NCI-H2196 (cell line): ENCODE measurements around the gene CAPZA1.
"Not testable (repeated sequence)": the region's sequence is repeated elsewhere in the genome, so short reads cannot be mapped to it uniquely, and the experiment has no call there.

Experiments used
- DNase-seq: peaks from one replicate; lab custom pipeline; 2025; ENCODE audit not compliant: unreplicated experiment; lab: John Stamatoyannopoulos, UW

CAPZA1 gene

GRCh38 chr1:112619518-112620376, at the start of gene CAPZA1:
CAPZA1 (plus strand) TSS chr1:112619832; CDS start chr1:112619845, 13 bp downstream.
- peak; percentile 92 for DNase-seq

GRCh38 chr1:112575154-112575804, 44.4 kb upstream of the CAPZA1 start:
- DNase-seq: no peak

- DNase-seq: no peak
These were observed 43.4 kb upstream of the CAPZA1 start for GRCh38 chr1:112576240-112576639.

DNA sequence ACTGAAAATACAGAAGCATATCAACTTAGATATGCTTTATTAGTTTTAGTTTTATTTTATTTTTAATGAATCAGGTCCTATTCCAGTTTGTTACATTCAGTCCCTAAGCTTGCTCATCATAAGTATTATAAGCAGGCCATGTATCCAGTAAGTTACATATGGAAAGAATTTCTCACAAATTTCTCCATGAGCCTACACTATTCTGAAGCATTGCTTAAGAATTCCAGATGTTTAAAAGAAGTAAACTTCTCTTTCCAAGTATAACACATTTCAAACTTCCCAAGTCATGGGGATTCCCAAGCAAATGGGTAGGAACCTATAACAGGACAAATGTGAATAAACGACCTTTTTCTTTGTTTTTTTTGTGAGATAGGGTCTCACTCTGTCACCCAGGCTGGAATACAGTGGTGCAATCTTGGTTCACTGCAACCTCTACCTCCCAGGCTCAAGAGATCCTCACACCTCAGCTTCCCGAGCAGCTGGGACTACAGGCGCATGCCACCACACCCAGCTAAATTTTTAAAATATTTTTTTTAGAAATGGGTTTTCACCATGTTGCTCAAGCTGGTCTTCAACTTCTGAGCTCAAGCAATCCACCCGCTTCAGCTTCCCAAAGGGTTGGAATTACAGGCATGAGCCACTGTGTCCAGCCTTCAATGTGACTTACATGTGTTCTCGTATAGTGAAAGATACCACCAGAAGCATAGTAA, 39.7 kb upstream of the CAPZA1 start:
- DNase-seq: no peak

GRCh38 chr1:112581586-112582192, 37.9 kb upstream of the CAPZA1 start:
- no peak for DNase-seq

DNA sequence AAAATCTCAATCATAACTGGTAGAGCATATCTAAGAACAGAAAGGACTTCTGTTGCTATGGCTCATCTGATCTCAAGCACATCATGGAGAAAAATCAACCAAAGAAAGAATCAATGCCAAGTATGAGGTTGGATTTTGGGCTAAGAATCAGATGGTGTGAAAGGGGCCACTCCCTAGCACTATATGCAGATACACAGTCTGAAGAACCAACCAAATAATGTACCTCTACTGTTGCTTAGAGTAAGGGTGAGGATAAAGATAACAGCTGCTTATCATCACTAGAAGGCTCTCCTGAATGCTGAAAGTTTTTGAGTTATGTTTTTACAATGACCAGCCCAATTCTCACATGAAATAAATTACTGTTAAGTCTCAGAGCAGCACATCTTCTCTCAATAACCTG, 36.3 kb upstream of the CAPZA1 start:
- no peak for DNase-seq

GRCh38 chr1:112589766-112590165, 29.9 kb upstream of the CAPZA1 start:
- DNase-seq: no peak

GRCh38 chr1:112594208-112594876, 25.3 kb upstream of the CAPZA1 start:
- no peak for DNase-seq

DNA sequence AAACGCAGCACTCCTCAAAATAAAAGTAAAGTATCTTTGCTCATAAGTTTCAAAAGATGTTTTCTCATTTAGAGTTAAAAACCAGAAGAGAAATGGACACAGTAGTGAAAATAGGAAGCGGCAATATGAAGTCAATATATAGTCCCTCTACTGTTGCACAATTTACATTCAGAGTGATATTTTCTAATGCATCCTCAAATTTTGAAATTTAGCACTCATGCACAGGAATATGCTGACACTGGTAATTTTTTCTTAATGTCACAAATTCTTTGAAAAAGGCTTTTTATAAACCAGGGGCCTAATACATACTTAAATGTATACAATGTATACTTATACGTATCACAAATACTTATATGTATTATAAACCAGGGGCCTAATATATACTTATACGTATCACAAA, 20.2 kb upstream of the CAPZA1 start:
- no peak for DNase-seq

GRCh38 chr1:112603012-112603411, 16.6 kb upstream of the CAPZA1 start:
- DNase-seq: no peak

DNA sequence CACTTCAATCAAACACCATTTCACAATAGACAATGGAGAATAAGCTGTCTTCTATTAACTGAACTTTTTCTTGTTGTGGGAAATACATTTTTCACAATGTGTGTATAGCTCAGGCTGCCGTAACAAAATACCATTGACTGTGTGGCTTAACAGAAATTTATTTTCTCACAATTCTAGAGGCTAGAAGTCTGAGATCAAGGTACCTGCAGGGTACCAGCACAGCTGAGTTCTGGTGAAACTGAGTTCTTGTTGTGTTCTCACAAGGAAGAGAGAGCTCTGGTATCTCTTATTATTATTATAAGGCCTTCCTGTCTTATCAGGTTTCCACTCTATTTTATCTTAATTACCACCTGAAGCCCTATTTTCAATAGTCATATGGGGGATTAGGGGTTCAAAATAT, 16.1 kb upstream of the CAPZA1 start:
- no peak for DNase-seq

- no peak for DNase-seq
These were observed 13.9 kb upstream of the CAPZA1 start for GRCh38 chr1:112605633-112606327.

- DNase-seq: peak; percentile 35
These were observed 5.1 kb upstream of the CAPZA1 start for GRCh38 chr1:112614460-112615065.

GRCh38 chr1:112618114-112618720, 1.4 kb upstream of the CAPZA1 start:
- DNase-seq: no peak

DNA sequence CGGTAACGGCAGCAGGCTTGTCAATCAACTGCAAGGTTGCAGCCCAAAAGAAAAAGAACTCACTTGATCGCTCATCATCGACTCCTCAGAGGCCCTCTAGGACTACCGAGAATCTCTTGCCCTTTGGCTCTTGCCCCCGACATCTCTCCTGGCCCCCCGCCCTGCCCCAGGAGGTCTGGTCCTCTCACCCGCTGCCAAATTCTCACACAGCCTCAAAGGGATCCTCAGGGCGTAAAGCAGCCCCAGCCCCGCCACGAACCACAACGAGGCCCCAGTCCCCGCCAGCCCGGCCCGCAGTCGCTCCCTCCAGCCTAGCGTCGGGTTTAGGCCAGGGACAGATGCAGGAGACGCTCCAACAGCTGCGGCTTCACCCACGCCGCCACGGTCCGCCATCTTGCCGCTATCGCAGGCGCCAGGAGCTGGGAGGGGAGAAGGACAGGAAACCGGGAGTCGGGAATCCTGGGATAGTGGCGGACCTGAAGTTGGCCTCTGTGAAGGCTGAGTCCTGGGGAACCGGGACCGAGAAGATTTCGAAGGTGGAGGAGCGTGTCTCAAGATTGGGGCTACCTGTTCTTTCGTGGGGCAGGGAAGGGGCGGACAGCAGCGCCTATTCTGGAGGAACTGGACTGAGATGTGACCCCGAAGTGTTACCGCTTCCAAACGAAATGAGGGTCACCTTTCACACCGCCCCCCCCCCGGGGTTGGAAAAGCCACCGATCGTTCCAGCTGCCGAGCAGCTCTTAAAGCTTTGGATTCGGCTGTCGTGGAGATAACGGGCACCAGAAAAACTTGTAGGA, 713 bp upstream of the CAPZA1 start, which contains the start of gene ST7L:
Gene ST7L, minus strand, starts transcription at position 421 of the 797 bp plus-strand sequence. Its CDS starts 28 bp downstream, at position 393.
- peak; percentile 75 for DNase-seq

- no peak for DNase-seq
These were observed 704 bp downstream of the CAPZA1 start for GRCh38 chr1:112620377-112620695.

- DNase-seq: not testable (repeated sequence)
These were observed 4.9 kb downstream of the CAPZA1 start for GRCh38 chr1:112624493-112624892.

GRCh38 chr1:112625696-112626095, 6.1 kb downstream of the CAPZA1 start:
- DNase-seq: peak; percentile 21

DNA sequence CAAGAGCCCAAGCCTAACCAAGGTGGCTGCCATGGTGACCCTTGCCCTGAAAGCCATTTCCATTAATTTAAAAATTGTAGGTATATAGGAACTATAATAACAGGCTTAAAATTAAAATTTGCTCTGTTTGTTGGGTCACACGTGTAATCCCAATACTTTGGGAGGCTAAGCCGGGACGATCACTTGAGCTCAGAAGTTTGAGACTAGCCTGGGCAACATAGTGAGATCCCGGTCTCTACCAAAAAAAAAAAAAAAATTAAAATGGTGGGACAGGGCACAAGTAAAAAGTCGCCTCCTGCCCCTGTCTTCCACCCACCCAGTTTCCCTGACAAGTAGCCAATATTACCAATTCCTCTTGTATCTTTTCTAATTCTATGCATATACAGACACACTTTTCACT, 6.6 kb downstream of the CAPZA1 start:
- no peak for DNase-seq
